GM13977 (cell line): Measurements from ENCODE around the gene MARCKS.

Source experiments
- DNase-seq: peaks from one replicate; pipeline ENCODE4 v3.0.0; 2012; ENCODE audit warnings: low spot score
- CTCF ChIP-seq: IDR thresholded peaks from 2 replicates; pipeline ENCODE4 v1.5.1; 2012; ENCODE audit warnings: mild to moderate bottlenecking, control low read depth; ENCODE audit not compliant: insufficient read depth; ENCODE audit errors: extremely low read depth, missing control alignments
- in situ Hi-C: fragments of 300-500 bp; cut with MboI; formaldehyde crosslinking; loops from one replicate; pipeline ENCODE4 v1.12.0; 2022; ENCODE audit warnings: low sequenced_read_pairs, low pct_unique_long_range_greater_than_20kb, mixed read lengths, inconsistent platforms; ENCODE audit not compliant: unreplicated experiment

MARCKS gene

GRCh38 chr6:113829696-113830045 is 27.5 kb upstream of the MARCKS start:
- TF ChIP-seq CTCF = no peak
- DNase-seq = no peak
- in situ Hi-C loops = no loop called here

DNA sequence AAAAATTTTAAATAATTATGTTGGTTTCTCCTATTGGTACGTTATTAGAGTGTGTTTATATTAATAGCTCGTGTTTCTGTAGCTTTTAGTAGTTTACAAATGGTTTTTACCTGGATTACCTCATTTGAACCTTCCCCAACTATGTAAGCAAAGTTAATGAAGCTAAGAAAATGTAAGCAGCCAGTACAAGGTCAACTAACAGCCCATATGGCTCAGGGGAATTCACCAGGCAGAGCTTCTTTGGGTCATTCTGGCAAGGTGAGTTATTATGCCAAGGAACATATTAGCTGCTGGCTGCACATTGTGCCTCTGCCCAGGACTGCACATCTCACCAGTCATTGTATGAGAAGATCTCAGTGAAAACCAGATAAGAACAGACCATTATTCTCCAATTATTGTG is 27.0 kb upstream of the MARCKS start:
- in situ Hi-C loops = no loop called here
- no peak for DNase-seq
- no peak for TF ChIP-seq CTCF

DNA sequence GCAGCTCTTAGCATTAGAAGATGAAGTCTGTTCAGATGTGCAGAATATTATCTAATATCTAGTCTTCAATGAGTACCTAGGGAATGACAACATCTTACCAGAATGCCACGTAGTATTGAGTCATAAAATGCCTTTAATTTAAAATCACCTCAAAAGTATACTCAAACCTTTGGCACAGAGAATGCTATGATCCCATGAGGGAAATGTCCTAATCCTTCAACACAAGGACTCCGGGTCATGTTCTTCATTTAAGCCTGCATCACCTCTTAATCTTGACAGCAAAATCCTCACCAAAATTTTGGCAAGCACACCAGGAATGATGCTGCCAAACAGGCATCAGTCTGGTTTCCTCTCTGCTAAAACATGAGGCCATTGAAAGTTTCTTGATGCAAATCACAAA is 23.6 kb upstream of the MARCKS start:
- DNase-seq = no peak
- TF ChIP-seq CTCF = no peak
- in situ Hi-C loops = no loop called here

DNA sequence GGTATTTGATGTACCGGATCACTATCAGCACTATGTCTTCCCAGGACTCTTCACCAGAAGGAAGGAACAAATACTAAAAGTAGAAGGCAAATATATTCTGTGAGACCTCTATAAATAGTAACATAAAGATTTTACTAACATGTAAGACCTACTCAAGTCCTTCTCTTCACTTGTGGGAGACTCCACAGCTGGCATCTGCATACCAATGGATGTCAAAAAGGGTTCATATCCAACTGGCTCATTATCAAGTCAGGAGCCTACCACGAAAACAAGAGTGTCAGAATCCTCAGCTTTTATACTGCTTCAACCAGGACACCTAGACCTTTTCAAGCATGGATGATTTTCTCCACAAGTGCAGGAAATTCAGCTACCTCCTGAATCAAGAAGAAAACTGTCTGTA is 20.0 kb upstream of the MARCKS start:
- in situ Hi-C loops = no loop called here
- no peak for DNase-seq
- TF ChIP-seq CTCF = no peak

DNA sequence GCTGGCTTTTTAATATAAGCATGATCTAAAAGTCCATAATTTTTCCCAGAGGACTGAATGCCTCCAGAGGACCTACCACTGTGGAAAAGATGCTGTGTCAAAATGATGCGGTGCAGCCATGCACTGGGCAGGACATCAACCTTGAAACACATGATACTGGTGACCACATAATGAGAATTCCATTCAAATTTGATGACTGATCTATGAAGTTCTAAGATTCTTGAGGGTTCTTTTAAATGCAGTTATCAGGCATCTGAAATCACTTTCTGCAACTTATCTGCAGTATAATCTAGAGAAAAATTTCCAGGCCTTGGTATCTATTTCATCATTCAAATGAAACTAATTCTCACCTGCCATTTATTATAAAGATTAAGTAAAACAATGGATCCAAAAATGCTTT is 15.0 kb upstream of the MARCKS start:
- DNase-seq = no peak
- in situ Hi-C loops = no loop called here
- no peak for TF ChIP-seq CTCF

DNA sequence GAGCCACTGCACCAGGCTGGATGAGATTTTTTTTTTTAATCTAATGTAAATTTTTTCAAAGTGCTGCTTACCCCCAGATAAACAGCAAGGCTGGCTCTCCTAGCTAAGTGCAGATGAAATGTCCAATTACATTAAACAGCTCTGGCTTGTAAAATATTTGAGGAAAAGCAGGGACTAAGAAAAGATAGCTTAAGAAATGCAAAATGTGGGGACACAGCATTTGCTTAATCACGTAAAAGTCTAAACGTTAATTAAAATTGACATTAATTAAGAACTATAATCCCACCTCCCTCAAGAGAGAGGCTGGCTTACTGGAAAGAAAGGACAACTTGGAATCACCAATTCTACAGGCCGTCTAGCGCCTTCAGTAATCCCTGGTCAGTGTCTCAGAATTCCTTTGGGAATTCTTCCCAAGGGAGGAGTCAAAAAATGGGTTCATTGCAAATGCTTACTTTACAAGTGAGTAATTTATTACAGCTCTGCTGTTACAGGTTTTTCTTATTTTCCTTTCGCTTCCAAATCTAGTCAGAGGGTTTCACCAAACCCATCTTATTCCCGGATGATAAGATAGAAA is 13.6 kb upstream of the MARCKS start:
- DNase-seq = no peak
- TF ChIP-seq CTCF = no peak
- in situ Hi-C loops = no loop called here

DNA sequence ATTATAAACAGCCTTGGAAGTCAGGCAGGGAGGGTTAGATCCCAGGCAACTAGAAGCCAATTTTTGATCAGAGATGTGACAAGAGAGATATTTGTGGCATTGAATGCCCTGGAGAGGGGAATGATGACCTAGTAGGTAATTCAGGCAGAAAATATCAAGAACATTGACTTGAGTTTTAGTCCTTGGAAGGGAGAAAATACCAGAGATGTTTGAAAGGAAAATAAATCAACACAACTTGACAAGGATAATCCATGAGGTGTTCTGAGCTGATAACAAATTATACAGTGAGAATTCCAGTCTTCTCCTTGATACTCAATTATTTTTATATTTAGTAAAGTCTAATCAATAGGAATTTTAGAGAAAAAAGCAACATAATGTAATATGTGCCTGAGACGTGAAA is 10.6 kb upstream of the MARCKS start:
- TF ChIP-seq CTCF = no peak
- in situ Hi-C loops = no loop called here
- no peak for DNase-seq
